ENCODE data around the gene OSBPL5. TPM values are rescaled to one million over a fixed set of nuclear protein-coding genes. Genes with fewer than 3 reads are reported as not detected.
"Not testable (repeated sequence)": the region's sequence is repeated elsewhere in the genome, so short reads cannot be mapped to it uniquely, and the experiment has no call there.

The OSBPL5 gene
- total RNA-seq, 4 donors from 2014 or later, result 14.1 to 67.6 (median 31.8) TPM

- DNase-seq (ENCODE audit: low spot score) (no peak), ATAC-seq (ENCODE audit: low FRiP score) (no peak)
- TF ChIP-seq CTCF (IDR thresholded peaks at IDR 0.05), result no peak
These were observed 43.0 kb downstream of the OSBPL5 start for GRCh38 chr11:3121931-3122774.

- no peak for ATAC-seq (ENCODE audit: low FRiP score)
- no peak for TF ChIP-seq CTCF (IDR thresholded peaks at IDR 0.05)
- DNase-seq (ENCODE audit: low spot score), result no peak
These were observed 43.7 kb downstream of the OSBPL5 start for GRCh38 chr11:3121416-3121815.

- ATAC-seq (ENCODE audit: low FRiP score), result no peak
- no peak for TF ChIP-seq CTCF (IDR thresholded peaks at IDR 0.05)
- no peak for DNase-seq (ENCODE audit: low spot score)
These were observed 44.9 kb downstream of the OSBPL5 start for GRCh38 chr11:3120071-3120792.

GRCh38 chr11:3119141-3119821 is 45.8 kb downstream of the OSBPL5 start:
- no peak for DNase-seq (ENCODE audit: low spot score)
- no peak for TF ChIP-seq CTCF (IDR thresholded peaks at IDR 0.05)
- ATAC-seq (ENCODE audit: low FRiP score), result no peak

- TF ChIP-seq CTCF (IDR thresholded peaks at IDR 0.05), result no peak
- DNase-seq (ENCODE audit: low spot score) (no peak), ATAC-seq (ENCODE audit: low FRiP score) (no peak)
These were observed 49.8 kb downstream of the OSBPL5 start for GRCh38 chr11:3115321-3115720.

- DNase-seq (ENCODE audit: low spot score); ATAC-seq (ENCODE audit: low FRiP score): not testable (repeated sequence)
These were observed 51.4 kb downstream of the OSBPL5 start for GRCh38 chr11:3113661-3114060.

Data from omental fat pad (tissue), 4 donors.